Regular cardiac myocyte (primary cell): Measurements from ENCODE around the gene NAT10. TPM values are rescaled to one million over a fixed set of nuclear protein-coding genes. Genes with fewer than 3 reads are reported as not detected.

Source experiments
- total RNA-seq: library from RNA; depleted of rRNA; stranded (reverse); fragments of >200 nt; gene quantifications from 2 replicates; pipeline ENCODE4 v1.2.3, GENCODE V29; 2014

Gene NAT10
- total RNA-seq, result 14.4 and 27.0 TPM in 2 replicates

DNA sequence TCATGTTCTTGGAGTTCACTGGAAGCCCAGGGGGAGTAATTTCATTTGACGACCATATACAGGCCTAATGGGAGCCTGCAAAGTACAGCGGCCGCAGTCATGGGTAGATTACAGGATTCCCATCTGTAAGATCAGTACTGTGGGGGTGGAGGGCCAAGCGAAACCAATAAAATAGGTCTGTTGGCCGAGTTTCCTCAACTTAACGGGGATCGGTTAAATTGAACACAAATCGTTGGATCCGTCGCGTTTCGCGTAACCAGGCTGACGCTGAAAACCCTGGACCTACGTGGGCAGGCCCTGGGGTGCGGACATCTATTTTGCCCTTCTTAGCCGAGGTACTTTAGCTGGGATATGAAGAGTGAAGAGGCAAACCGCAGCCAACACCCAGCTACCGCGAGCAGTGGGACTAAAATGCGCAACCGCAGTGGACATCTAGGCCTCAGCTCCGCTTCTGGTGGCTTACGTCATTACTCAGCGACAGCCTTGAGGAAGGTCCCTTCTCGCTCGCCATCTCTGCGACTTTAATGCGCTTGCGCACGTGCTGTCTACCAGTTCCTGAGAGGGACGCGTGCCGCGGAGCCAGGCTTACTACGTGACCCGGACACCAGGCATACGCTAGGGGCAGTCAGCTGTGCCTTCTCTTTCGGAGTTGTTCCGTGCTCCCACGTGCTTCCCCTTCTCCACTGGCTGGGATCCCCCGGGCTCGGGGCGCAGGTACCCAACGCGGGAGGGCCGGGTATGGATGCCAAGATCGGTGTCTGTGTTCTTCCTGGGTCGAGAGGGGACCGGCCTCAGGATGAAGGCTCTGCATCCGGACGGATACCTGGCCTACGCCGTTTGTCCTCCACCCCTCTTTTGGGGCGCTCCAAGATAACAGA lies at the start of gene NAT10:
Gene NAT10, plus strand, starts transcription at position 551 of the 878 bp plus-strand sequence. CDS start 2,597 bp downstream, outside the sequence.

Other genes starting within 250 kb of the NAT10 start
- 8.2 and 38.2 TPM in 2 replicates for gene LMO2, start 213.6 kb upstream of the NAT10 start, total RNA-seq
- 151 and 263 TPM in 2 replicates for gene CAPRIN1, start 53.9 kb upstream of the NAT10 start, total RNA-seq